ENCODE measurements around the gene PEX11B.

- TF ChIP-seq CTCF (IDR thresholded peaks at IDR 0.05) = no peak
- TF ChIP-seq POLR2A (IDR thresholded peaks at IDR 0.05) = no peak
These were observed 28.8 kb downstream of the PEX11B start for GRCh38 chr1:145889722-145890121.

All from heart left ventricle (tissue), 13 donors.